HEK293 (cell line): ENCODE data around the gene LEFTY1.

Experiments
- HOXA7 ChIP-seq: sonication (generic); formaldehyde crosslinking; IDR thresholded peaks from 2 replicates; pipeline ENCODE4 v1.8.1; 2022; ENCODE audit warnings: missing genetic modification reagents, borderline replicate concordance
- ZNF274 ChIP-seq, 2 experiments: fragments of 200-500 bp in 1 of 2; fragments of 450-650 bp in 1 of 2; sonication (Bioruptor generic) in 1 of 2; formaldehyde crosslinking in 1 of 2; IDR thresholded peaks; 2 replicates each; pipeline versions ENCODE4 v1.5.1 to v1.6.1; 2014 to 2016; ENCODE audit warnings: borderline replicate concordance in 1 of 2, inconsistent platforms in 1 of 2, low read length in 1 of 2, missing biosample characterization in 1 of 2, missing genetic modification characterization in 1 of 2
- ZNF670 ChIP-seq: fragments of 450-650 bp; formaldehyde crosslinking; IDR thresholded peaks from 2 replicates; pipeline ENCODE4 v1.5.1; 2016; ENCODE audit warnings: missing biosample characterization, missing genetic modification characterization, low read depth
- ZNF785 ChIP-seq: fragments of 450-650 bp; formaldehyde crosslinking; IDR thresholded peaks from 2 replicates; pipeline ENCODE4 v1.5.1; 2016; ENCODE audit warnings: missing biosample characterization, missing genetic modification characterization
- ZNF837 ChIP-seq: fragments of 450-650 bp; formaldehyde crosslinking; IDR thresholded peaks from 2 replicates; pipeline ENCODE4 v1.5.1; 2016; ENCODE audit warnings: missing biosample characterization, missing genetic modification characterization
- TF ChIP-seq, protein P1 (sequence below): fragments of 450-650 bp; formaldehyde crosslinking; IDR thresholded peaks from 2 replicates; pipeline ENCODE4 v1.5.1; 2016; ENCODE audit warnings: missing biosample characterization, missing genetic modification characterization
- TF ChIP-seq, protein P2 (sequence below): fragments of 450-650 bp; formaldehyde crosslinking; IDR thresholded peaks from 2 replicates; pipeline ENCODE4 v1.5.0; 2017; ENCODE audit warnings: missing biosample characterization, missing genetic modification characterization, borderline replicate concordance
- TF ChIP-seq, protein P3 (sequence below): fragments of 450-650 bp; formaldehyde crosslinking; IDR thresholded peaks from 2 replicates; pipeline ENCODE4 v1.5.1; 2016; ENCODE audit warnings: missing biosample characterization, missing genetic modification characterization

DNA sequence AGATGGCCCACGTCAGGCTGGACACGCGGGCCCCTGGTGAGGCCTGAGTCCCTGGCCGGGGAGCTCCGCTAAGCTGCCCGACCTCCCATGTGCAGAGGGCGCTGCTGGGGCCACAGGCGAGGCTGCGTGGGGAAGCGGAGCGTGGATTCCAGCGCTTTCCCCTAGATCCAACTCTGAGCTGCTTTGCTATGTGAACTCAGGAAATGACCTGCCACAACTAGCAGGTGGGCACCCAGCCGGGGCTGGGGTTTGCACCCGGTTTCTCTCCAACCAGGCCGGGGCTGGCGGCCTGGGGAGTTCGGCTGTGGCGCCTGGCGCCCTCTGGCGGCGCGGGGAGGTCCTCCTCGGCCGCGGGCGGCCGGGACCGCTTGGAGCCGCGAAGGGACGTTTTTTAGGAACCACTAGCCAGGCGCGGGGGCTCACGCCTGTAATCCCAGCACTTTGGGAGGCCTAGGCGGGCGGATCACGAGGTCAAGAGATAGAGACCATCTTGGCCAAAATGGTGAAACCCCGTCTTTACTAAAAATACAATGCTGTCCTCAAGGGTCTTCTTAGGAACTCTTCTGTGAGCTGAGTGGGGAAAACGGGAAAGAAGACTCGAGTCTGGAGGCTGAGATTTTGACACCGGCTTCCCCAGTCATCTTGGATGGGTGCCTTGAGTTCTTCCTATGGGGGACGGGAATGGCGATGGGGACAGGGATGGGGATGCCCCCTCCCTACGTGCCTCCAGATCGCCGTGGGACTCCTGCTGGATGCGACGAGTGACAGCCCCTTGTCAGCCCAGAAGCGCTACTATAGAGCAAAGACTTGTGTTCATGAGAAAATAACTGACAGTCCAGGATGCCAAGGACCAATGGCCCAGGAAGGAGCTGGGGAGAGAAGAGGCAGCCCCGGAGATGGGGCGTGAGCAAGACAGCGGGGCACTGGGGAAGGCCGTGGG is 22.5 kb upstream of the LEFTY1 start:
- TF ChIP-seq, protein P1, sequence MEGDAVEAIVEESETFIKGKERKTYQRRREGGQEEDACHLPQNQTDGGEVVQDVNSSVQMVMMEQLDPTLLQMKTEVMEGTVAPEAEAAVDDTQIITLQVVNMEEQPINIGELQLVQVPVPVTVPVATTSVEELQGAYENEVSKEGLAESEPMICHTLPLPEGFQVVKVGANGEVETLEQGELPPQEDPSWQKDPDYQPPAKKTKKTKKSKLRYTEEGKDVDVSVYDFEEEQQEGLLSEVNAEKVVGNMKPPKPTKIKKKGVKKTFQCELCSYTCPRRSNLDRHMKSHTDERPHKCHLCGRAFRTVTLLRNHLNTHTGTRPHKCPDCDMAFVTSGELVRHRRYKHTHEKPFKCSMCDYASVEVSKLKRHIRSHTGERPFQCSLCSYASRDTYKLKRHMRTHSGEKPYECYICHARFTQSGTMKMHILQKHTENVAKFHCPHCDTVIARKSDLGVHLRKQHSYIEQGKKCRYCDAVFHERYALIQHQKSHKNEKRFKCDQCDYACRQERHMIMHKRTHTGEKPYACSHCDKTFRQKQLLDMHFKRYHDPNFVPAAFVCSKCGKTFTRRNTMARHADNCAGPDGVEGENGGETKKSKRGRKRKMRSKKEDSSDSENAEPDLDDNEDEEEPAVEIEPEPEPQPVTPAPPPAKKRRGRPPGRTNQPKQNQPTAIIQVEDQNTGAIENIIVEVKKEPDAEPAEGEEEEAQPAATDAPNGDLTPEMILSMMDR (tag by site-specific recombination), result no peak
- TF ChIP-seq ZNF670 (tag by site-specific recombination) (no peak), ZNF274 (IDR thresholded peaks at IDR 0.05; ENCODE audit: low read length) (no peak), ZNF274 (tag by site-specific recombination; IDR thresholded peaks at IDR 0.05; ENCODE audit: borderline replicate concordance) (no peak), ZNF785 (no peak), HOXA7 (CRISPR knock-in tag) (no peak), ZNF837 (no peak)
- TF ChIP-seq, protein P2, sequence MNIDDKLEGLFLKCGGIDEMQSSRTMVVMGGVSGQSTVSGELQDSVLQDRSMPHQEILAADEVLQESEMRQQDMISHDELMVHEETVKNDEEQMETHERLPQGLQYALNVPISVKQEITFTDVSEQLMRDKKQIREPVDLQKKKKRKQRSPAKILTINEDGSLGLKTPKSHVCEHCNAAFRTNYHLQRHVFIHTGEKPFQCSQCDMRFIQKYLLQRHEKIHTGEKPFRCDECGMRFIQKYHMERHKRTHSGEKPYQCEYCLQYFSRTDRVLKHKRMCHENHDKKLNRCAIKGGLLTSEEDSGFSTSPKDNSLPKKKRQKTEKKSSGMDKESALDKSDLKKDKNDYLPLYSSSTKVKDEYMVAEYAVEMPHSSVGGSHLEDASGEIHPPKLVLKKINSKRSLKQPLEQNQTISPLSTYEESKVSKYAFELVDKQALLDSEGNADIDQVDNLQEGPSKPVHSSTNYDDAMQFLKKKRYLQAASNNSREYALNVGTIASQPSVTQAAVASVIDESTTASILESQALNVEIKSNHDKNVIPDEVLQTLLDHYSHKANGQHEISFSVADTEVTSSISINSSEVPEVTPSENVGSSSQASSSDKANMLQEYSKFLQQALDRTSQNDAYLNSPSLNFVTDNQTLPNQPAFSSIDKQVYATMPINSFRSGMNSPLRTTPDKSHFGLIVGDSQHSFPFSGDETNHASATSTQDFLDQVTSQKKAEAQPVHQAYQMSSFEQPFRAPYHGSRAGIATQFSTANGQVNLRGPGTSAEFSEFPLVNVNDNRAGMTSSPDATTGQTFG, result no peak
- TF ChIP-seq, protein P3, sequence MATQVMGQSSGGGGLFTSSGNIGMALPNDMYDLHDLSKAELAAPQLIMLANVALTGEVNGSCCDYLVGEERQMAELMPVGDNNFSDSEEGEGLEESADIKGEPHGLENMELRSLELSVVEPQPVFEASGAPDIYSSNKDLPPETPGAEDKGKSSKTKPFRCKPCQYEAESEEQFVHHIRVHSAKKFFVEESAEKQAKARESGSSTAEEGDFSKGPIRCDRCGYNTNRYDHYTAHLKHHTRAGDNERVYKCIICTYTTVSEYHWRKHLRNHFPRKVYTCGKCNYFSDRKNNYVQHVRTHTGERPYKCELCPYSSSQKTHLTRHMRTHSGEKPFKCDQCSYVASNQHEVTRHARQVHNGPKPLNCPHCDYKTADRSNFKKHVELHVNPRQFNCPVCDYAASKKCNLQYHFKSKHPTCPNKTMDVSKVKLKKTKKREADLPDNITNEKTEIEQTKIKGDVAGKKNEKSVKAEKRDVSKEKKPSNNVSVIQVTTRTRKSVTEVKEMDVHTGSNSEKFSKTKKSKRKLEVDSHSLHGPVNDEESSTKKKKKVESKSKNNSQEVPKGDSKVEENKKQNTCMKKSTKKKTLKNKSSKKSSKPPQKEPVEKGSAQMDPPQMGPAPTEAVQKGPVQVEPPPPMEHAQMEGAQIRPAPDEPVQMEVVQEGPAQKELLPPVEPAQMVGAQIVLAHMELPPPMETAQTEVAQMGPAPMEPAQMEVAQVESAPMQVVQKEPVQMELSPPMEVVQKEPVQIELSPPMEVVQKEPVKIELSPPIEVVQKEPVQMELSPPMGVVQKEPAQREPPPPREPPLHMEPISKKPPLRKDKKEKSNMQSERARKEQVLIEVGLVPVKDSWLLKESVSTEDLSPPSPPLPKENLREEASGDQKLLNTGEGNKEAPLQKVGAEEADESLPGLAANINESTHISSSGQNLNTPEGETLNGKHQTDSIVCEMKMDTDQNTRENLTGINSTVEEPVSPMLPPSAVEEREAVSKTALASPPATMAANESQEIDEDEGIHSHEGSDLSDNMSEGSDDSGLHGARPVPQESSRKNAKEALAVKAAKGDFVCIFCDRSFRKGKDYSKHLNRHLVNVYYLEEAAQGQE (tag by site-specific recombination), result no peak
